HG03469 (cell line): ENCODE results near the gene NECTIN1.

ENCODE experiments used
- ATAC-seq: cut with Tn5 transposase; IDR thresholded peaks from one replicate; pipeline ENCODE4 v1.9.1; 2021; ENCODE audit warnings: mild to moderate bottlenecking, moderate library complexity, moderate number of reproducible peaks; ENCODE audit not compliant: unreplicated experiment

The NECTIN1 gene

GRCh38 chr11:119756169-119756865 is 27.3 kb upstream of the NECTIN1 start:
- no peak for ATAC-seq

GRCh38 chr11:119755356-119756071 is 26.5 kb upstream of the NECTIN1 start:
- ATAC-seq: no peak

- ATAC-seq: no peak
Observed at GRCh38 chr11:119754656-119755355, 25.8 kb upstream of the NECTIN1 start.

- ATAC-seq: no peak
Observed at GRCh38 chr11:119754199-119754598, 25.2 kb upstream of the NECTIN1 start.

GRCh38 chr11:119752946-119753345 is 23.9 kb upstream of the NECTIN1 start:
- no peak for ATAC-seq

- ATAC-seq: no peak
Observed at GRCh38 chr11:119752345-119752871, 23.4 kb upstream of the NECTIN1 start.

- no peak for ATAC-seq
Observed at GRCh38 chr11:119750056-119750455, 21.1 kb upstream of the NECTIN1 start.

GRCh38 chr11:119749006-119749565 is 20.1 kb upstream of the NECTIN1 start:
- ATAC-seq: no peak

GRCh38 chr11:119747868-119748660 is 19.1 kb upstream of the NECTIN1 start:
- no peak for ATAC-seq

GRCh38 chr11:119745776-119746535 is 17.0 kb upstream of the NECTIN1 start:
- ATAC-seq: no peak

GRCh38 chr11:119745112-119745511 is 16.1 kb upstream of the NECTIN1 start:
- ATAC-seq: no peak

GRCh38 chr11:119744577-119744976 is 15.6 kb upstream of the NECTIN1 start:
- ATAC-seq: no peak

GRCh38 chr11:119743006-119743405 is 14.0 kb upstream of the NECTIN1 start:
- no peak for ATAC-seq

- ATAC-seq: no peak
Observed at GRCh38 chr11:119742263-119742861, 13.4 kb upstream of the NECTIN1 start.

GRCh38 chr11:119741369-119742262 is 12.6 kb upstream of the NECTIN1 start:
- ATAC-seq: no peak

- ATAC-seq: no peak
Observed at GRCh38 chr11:119739975-119740374, 11.0 kb upstream of the NECTIN1 start.

- no peak for ATAC-seq
Observed at GRCh38 chr11:119739021-119739703, 10.2 kb upstream of the NECTIN1 start.

GRCh38 chr11:119738059-119738439 is 9.0 kb upstream of the NECTIN1 start:
- no peak for ATAC-seq
